Inflammatory macrophage (primary cell): Measurements from ENCODE around the gene PADI2.
A peak's percentile ranks its signal among the peaks of the same experiment; 100 is the strongest.
"Not testable (repeated sequence)": the region's sequence is repeated elsewhere in the genome, so short reads cannot be mapped to it uniquely, and the experiment has no call there.

ENCODE experiments used
- DNase-seq, 2 donors: peaks; one replicate each; pipeline ENCODE4 v3.0.0-alpha.2; 2020 to 2022

PADI2 gene

DNA sequence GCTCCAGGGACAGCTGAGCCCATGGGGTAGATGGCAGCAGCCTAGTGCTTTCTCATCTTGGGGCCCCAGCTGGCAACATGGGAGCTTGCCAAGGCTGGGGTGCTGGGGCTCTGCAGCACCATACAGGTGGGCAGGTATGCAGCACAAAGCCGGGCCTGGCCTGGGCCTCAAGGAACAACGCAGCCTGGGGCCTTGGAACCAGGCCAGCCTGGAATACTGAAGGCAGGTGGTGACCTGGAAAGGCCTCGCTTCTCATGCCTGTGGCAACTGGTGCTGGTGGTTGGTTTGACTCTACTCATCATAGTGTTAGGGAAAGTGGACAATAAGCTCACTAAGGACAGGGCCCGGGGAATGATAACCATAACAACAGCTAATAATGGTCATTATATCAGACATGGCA is 38.4 kb downstream of the PADI2 start:
- no peak for DNase-seq

DNA sequence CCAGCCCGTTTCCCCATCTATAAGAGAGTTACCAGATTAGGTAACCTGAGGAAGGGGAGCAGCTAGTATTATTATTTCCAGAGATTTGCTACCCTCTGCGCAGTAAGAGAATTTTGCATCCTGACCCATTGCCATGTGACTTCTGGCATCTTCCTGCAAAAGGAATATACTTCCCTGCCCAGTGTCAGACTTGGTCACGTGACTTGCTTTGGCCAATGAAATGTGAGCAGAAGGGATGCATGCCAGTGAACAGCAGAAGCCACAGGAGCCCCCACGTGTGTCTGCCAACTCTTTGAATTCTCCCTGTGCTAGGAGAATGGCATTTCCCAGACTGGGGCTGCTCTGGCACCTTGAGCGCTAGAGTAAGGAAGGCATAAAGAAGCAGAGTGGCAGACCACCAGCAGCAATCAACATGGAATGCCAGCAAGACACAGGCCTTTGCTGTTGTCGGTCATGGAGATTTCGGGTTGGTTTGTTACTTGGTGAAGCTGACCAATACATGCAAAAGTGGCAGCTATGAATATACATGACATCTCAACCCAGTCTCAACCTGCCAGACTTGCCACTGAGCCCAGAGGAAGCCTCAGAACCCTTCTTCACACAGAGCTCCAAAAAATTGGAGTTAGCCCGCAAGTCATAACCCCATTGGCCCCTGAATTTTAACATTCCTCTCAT is 39.0 kb downstream of the PADI2 start:
- peak in 1 of 2 donors; percentile 9 for DNase-seq

DNA sequence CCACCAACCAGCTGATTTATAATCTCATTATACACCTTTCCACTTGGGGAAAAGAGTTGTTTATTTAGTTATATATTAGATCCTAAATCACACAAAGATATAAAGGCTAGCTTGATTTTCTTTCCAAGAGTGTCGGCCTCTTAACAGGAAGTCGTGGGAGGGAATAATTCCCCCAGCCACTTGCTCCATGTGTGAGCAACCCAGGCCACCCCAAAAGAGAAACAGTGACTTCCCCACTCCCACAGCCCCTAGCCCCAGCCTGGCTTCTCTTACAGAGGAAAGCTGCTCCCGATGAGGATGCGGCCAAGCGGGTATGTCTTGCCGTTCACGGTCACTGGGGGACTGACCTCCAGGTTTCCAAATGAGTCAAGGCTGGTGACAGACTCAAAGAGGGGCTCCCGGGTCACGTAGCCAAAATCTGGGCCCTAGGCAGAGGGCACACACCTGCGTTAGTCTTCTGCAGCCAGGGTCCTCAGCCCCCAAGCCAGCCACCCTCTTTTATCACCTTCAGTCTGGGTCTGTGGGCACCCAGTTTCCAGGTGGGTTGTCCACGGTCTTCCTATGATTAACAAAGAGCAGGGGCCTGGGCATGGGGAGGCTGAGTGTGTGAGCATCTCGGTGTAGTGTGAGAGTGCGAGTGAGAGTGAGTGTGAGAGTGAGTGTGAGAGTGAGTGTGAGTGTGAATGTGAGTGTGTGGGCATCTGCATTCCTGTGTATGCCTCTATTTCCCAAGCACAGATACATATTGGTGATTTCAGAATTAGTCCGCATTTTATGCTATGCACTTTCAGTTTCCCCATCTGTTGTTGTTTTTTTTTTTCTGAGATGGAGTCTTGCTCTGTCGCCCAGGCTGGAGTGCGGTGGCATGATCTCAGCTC is 40.0 kb downstream of the PADI2 start:
- peak; percentile 58 to 82 for DNase-seq

DNA sequence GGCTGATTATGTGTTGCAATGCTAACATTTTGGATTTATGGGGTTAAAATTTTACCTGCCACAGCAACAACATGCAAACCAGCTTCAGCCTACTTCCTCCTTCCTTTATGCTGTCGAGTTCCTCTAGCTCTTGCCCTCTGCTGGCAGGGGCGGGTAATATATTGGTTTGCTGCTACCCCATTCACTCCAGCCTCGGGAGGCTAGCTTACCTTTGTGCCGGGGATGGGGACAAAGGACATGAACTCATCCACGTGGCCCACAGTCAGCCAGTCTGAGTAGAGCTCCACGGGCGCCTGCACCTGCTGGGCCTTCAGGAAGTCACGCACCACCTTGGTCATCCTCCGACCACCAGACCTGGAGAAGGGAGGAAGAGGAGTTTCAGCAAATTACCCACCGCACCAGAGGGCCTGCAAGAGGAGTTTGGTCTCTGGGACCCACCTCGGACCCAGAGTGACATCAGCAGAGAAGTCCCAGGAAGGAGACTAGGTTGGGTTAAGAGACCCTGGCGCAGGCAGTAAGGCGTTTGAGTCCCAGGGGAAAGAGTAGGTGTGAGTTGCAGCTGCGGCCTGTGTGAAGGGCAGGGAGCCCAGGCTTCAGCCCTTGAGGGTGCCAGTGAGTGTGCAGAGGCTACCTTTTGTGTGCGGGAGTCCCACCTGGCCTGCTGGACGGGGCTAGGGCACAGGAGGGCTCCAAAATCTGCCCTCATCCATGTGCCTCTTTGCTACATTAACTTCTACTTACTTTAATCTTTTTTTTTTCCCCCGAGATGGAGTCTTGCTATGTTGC is 43.6 kb downstream of the PADI2 start:
- DNase-seq, result peak; percentile 62 to 66

DNA sequence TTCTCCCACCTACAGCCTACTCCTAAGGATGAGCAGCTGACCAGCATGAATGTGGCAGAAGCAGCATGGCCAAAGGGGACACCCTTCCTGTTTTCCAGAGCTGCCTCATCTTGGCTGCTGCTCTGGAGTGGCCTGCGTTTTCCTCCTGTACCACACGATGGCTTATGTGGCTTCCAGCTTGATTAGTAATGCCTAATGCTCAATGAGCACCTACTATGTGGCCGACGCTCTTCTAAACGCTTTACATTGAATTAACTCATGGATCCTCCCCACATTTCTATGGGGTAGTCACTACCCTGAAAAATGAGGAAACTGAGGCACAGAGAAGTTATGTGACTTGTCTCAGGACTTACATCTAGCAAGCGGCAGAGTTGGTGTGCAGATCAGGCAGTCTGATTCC is 47.5 kb downstream of the PADI2 start:
- no peak for DNase-seq

DNA sequence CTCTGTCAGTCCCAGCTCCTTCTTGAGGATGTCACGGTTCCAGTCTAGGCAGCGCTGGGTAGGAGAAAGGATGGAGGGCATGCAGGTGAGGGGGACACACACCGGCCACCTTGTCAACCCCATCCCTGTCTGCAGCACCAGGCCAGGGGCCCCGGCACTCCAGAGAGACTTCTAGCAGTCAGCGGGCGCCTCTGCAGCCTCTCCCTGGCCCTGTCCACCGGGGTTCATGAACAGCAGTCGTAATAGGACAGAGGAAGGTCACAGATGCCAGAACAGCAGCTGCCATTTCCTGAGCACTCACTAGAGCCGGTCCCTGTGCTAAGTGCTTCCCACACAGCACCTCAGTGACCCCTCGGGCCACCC is 49.1 kb downstream of the PADI2 start:
- no peak for DNase-seq

DNA sequence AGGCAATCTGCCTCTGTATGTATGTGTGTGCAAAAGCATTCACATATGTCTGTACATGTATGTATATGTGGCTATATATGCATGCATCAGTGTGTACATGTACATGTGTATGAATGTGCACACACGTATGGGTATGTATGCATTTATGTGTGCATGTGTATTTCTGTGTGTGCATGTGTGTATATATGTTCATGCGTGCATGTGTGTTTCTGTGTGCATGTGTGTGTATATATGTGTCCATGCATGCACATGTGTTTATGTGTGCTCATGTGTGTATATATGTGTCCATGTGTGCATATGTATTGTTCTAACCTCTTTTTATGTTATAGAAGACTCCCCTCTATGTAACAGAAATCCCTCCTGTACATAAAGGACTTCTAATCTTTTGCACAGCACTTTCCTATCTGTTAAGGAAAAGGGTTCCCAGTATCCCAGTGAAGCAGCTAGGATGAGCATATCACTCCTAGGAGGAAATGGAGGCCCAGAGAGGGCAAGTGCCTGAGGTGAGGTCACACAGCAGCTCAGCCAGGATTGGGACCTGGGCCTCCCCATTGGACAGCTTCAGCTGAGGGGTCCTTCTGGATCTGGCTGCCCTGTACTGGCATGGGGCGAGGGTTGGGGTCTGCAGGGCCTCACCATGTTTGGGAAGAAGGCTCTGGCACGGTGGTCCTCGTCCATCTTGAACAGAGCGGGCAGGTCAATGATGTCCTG is 49.6 kb downstream of the PADI2 start:
- DNase-seq, result no peak

DNA sequence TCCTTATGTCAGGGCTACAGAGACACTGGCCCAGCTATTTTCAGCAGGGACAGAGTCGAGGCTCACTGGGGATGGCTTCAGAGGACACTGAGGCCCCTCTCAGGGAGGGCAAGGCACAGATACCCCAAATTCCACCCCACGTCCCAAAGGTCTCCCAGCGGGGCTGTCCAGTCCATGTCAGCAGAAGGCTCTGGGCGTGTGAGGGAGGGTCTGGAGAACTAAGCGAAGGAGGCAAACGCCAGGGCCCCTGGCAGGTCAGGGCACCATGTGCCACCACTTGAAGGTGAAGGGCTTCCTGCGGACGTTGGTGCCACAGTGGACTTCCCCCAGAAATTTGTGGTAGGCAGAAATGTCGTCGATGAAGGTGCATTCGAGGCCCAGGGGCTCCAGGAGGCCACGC is 50.5 kb downstream of the PADI2 start:
- DNase-seq, result no peak

DNA sequence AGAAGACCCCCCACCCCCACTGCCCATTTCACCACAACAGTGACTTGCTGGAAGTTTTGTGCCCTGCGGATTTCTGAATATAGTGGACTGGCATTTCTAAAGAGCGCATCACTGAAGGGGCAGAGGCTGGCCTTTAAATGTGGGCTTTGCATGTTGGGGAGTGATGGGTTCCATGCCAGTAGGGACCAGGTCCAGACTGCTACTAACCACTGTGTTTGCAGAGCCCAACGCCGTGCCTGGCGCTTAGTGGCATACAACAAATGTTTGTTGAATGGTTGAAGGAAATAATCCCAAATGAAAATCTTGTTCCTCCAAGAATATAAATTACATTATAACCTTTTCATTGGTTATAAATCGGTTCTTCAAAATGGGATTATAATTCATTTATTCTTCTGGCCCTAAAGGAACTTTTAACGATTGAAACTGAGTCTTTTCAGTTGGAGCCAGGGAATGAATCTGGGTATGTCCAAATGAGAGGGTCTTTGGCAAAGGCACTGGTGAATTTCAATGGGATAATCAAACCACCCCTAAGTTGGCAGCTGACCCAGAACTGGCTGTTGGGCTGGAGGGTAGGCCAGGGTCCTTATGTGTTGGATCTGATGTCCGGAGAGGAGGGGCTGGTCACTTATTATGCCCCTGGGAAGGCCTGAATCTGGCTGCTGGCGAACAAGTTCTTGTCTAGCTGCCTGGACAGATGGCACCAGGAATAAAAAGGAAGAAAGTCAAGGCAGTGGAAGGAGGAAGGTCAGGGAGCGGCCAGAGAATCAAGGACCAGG is 51.6 kb downstream of the PADI2 start:
- no peak for DNase-seq

DNA sequence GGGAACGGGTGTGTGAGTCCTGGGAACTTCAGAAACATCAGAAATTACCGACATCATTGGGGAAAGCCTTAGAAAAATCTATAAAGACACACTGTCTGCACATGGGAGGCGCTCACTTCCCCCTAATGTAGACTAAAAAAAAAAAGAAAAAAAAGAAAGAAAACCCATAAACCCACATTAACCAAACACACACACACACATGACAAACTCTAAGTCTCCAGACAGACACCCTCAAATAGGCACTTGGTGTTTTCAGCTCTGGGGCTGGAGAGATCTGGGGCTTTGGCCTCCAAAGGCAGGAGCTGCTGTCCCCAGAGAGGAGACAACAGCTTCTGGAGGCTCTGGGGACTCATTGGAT is 52.2 kb downstream of the PADI2 start:
- peak in 1 of 2 donors; percentile 57 for DNase-seq

DNA sequence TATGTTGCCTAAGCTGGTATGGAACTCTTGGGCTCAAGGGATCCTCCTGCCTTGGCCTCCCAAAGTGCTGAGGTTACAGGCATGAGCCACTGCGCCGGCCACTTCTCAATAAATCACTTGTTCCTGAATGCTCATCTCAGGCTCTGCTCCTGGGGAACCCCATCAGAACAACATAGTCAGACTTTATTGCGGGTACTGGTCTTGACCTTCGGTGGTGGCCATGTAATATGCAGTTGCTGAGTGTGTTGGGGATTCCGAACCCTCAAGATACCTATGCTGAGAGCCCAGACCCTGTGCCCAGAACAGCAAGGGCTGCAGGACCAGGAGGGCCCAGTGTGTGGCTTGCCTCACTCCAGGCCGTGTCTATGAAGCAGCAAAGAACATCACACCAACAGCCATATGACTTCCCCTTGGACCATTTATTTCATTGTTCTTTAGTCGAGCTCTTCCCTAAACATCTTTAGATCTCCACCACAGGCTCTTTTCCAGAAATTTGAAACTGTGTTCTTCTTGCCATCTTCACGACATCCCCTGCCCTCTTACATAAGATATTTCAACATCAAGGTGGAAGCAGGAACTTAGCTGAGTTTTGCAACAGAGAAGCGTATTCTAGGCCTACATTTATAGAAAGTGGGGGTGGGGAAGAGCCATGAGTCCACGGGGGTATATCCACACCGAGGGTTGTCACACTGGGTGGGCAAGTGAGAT is 52.7 kb downstream of the PADI2 start:
- DNase-seq, result peak; percentile 72 to 88

DNA sequence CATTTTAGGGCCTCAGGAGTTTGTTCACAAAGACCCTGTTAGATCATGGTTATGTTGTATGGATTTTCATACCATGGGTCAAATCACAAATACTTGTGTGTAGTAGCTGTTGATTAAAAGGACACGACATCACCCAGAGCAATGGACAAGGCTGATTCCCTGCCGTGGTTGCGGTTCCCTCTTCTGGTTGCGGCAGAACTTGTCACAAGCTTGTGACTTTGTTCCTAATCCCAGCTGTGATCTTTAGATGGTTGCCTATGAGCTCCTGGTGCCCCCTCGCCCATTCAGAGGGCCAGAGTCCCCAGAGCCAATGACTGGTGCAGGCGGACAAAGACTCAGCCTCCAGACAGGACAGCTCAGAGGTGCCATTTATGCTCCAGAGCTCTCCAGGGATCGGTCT is 53.6 kb downstream of the PADI2 start:
- DNase-seq, result peak; percentile 58 to 86

DNA sequence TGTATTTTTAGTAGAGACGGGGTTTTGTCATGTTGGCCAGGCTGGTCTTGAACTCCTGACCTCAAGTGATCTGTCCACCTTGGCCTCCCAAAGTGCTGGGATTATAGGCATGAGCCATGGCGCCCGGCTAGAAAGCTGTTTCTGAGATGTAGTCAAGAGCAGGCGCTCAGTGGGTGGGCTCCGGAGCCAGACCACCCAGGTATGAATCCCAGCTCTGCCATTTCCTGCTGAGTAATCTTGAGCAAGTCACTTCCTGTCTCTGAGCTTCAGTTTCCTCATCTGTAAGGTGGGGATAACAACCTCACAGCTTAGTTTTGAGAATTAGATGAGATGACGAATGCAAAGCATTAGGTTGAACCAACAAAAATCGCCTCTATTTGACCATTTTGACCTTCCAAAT is 56.5 kb downstream of the PADI2 start:
- DNase-seq, result not testable (repeated sequence)

DNA sequence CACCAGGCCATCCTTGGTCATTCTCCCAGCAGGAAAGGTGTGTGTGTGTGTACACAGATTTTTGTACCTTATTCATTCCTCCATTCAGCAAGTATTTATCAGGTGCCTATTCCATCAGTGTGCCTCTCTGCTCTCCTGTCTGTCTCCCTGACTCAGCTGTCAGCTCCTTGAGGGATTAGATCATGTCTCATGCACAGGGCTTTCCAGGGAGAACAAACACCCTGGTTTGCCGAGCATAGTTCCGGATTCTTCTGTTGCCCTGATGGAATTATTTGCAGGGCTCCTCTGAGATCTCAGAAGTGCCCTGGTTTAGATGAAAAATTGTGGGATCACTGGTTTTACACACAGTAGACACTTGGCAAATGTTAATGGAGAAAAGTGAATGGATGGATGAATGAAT is 57.4 kb downstream of the PADI2 start:
- DNase-seq, result no peak

DNA sequence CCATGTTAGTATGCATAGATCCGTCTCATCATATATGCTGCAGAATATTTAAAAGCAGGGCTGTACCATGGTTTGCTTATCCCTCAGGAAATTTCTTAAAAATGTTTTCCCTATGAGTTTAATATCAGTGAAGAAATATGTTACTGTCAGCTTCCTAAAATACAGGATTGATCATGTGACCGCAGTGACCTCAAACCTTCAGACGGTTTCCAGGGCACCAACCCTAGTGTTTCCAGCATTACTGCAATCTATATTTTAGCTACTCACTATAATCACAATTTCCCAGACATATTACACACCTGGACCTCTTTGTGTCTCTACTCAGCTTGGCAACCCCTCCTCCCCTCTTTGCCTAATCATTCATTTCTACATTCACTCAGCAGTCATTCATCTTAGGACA is 57.8 kb downstream of the PADI2 start:
- DNase-seq, result peak; percentile 60 to 72

DNA sequence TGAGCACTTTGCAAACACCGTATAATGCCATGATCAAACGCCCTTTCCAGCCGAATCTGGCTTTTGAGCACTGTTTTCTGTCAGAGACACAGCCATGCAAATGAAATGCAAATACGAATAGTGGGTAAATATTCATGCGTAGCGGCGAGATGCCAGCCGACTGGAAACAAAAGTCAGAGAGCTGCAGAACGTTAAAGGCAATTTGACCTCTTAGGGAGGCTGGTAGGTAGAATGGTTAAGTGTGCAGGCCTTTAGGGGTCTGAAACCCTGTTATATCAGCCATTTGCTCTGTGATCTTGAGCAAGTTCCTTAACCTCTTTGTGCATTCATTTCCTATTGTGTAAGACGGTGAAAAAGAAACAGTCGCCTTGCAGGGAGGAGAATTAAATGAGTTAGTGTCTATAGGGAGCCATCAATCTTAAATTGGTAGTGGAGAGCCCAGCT is 58.9 kb downstream of the PADI2 start:
- DNase-seq, result peak; percentile 59 to 76

DNA sequence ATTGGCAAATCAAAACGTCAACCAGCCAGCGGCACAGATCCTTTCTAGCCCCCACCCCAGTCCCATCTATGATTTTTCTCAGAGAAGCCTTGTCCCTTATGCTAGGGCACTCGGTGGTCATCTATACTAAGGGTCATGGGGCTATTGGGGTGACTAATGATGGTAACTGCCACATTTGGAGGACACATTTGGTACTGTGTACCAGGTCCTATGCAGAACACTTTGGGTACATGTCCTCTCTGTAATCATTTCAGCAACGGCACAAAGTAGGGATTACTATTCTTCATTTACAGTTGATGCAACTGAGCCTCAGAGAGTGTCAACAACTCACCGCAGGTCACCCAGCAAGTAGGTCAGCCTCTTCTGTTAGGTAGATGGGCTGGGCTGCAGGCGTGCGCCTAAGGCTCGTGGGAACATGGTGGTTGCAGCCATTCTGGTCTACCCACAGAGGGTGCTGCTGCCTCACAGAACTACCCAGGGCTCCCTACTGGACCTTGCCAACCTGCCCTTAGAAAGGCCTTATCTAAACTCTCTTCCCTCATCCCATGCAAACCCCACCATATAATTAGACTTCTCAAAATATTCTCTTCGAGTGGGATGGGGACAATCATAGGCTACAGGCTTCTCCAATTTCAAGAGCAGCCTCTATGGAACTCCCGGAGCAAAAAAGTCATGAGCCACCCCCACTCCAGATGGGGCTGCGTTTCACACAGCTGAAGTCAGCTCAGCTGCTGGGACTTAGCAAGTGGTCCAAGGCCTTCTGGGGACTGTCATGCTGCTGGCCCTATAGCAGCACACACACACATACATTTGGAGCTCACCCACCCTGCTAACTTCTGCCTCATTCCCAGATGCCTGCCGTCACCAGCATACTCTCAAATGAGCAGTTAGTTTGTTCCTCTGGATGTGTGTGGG is 59.6 kb downstream of the PADI2 start:
- peak; percentile 80 to 87 for DNase-seq

DNA sequence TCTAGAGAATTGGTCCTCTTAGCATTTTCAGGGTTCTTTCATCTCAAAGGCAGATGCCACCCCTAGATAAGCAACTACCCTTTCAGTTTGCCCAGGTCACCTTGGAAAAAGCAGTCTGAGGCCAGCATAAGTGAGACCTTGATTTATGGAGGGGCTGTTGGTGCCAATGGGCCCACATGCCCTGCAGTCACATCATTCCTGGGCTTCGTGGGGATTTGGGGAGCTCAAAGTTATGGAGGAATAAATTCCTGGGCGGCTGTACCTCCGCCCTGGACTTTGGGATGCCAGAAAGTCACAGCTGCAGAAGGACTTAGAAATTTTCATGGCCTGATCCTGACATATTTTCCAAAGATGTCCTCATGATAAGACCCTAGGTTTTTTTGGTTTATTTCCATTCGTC is 62.7 kb downstream of the PADI2 start:
- DNase-seq, result no peak

DNA sequence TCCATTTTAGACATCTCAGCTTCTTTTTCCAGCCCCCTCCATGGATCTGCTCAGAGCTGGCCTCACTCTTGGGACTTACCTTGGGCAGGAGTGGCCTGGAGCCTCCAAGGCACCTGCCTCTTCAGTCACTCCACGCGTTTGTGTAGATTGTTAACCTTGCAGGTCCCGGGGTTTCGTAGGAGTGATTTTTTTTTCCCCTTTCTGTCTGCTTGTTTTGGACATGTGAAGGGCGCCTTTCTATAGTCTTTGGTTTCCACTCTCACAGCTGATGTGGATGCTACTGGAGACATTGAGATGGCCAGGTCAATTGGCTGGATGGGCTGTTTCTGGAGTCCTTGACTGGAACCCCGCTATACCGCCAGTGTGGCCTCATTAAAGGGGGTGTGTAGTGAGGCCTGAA is 63.5 kb downstream of the PADI2 start:
- DNase-seq, result no peak
